ENCODE measurements around the gene PPP3R1. TPM values are rescaled to one million over a fixed set of nuclear protein-coding genes. Genes with fewer than 3 reads are reported as not detected.

PPP3R1 gene
- total RNA-seq, 2 donors from 2014 or later, result 57.4 to 59.5 TPM

DNA sequence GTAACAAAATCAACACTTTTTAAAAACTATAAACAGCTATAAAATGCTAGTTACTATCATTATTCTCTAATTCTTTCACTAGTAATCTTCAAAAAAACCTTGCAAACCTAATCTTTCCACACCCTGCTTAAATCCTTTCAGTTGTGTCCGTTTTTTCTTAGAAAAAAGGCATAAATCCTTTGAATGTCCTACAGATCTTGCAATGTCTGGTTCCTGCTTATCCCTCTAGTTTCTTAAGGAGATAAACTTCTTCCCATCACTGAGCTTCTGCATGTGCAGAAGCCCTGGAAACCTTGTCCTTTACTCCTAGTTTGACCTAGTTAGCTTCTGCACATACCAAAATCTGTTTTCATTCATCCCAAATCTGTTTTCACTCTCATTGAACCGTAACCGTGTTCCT lies 95.9 kb downstream of the PPP3R1 start:
- DNase-seq, result no peak
- TF ChIP-seq, protein P1, sequence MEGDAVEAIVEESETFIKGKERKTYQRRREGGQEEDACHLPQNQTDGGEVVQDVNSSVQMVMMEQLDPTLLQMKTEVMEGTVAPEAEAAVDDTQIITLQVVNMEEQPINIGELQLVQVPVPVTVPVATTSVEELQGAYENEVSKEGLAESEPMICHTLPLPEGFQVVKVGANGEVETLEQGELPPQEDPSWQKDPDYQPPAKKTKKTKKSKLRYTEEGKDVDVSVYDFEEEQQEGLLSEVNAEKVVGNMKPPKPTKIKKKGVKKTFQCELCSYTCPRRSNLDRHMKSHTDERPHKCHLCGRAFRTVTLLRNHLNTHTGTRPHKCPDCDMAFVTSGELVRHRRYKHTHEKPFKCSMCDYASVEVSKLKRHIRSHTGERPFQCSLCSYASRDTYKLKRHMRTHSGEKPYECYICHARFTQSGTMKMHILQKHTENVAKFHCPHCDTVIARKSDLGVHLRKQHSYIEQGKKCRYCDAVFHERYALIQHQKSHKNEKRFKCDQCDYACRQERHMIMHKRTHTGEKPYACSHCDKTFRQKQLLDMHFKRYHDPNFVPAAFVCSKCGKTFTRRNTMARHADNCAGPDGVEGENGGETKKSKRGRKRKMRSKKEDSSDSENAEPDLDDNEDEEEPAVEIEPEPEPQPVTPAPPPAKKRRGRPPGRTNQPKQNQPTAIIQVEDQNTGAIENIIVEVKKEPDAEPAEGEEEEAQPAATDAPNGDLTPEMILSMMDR (conservative IDR thresholded peaks at IDR 0.05), result no peak
- H3K27ac Mint-ChIP-seq, result peak overlapping the region; percentile 100
- peaks cover 15% of the 10 kb centered on the region for H3K4me1 Mint-ChIP-seq
- H3K27me3 ChIP-seq (ENCODE audit: control insufficient read depth, insufficient read depth, low read length, poor library complexity, severe bottlenecking), result no peaks in the 10 kb centered on the region
- no peaks in the 10 kb centered on the region for H3K27me3 Mint-ChIP-seq (ENCODE audit: insufficient read depth)
- no peaks in the 10 kb centered on the region for H3K9me3 Mint-ChIP-seq
- H3K27ac ChIP-seq (ENCODE audit: low read depth, low read length), result peak overlapping the region; percentile 100
- WGBS, 2 experiments (ENCODE audit: insufficient coverage in 1 of 2, insufficient read length in 1 of 2), result 25 to 32% methylated on average over 3 of the region's 3 CpGs
- H3K36me3 ChIP-seq (ENCODE audit: control insufficient read depth, insufficient read depth, low read length), result peaks cover 17% of the 10 kb centered on the region
- H3K4me1 ChIP-seq (ENCODE audit: control insufficient read depth, insufficient read depth, low read length), result peaks cover 2% of the 10 kb centered on the region
- H3K4me3 ChIP-seq (ENCODE audit: low read length), result peak overlapping the region; percentile 99
- peak overlapping the region; percentile 96 for H3K4me3 Mint-ChIP-seq
- H3K36me3 Mint-ChIP-seq (ENCODE audit: low read depth), result peaks cover 21% of the 10 kb centered on the region
- no peaks in the 10 kb centered on the region for H3K9me3 ChIP-seq (ENCODE audit: control insufficient read depth, low read length)
- peak overlapping the region; percentile 96 for H3K9ac ChIP-seq (ENCODE audit: extremely low read depth, low read length, poor library complexity, severe bottlenecking)

DNA sequence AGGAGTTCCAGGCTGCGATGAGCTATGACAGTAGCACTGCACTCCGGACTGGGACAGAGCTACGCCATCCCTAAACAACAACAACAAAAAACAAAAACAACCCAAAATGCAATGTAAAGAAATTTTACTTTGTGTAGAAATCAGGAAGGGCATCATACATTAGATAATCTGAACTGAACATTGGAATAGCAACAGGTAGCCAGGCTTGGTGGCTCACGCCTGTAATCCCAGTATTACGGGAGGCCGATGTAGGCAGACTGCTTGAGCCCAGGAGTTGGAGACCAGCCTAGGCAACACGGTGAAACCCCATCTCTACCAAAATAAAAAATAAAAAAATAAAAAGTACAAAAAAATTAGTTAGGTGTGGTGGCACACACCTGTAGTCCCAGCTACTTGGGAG lies 96.7 kb downstream of the PPP3R1 start:
- DNase-seq, result no peak
- Histone ChIP-seq H3K36me3 (ENCODE audit: control insufficient read depth, insufficient read depth, low read length) (peaks cover 9% of the 10 kb centered on the region), H3K4me1 (ENCODE audit: control insufficient read depth, insufficient read depth, low read length) (peaks cover 2% of the 10 kb centered on the region), H3K9ac (ENCODE audit: extremely low read depth, low read length, poor library complexity, severe bottlenecking) (no peak overlapping the region), H3K27me3 (ENCODE audit: control insufficient read depth, insufficient read depth, low read length, poor library complexity, severe bottlenecking) (no peaks in the 10 kb centered on the region), H3K9me3 (ENCODE audit: control insufficient read depth, low read length) (no peaks in the 10 kb centered on the region), H3K27ac (ENCODE audit: low read depth, low read length) (no peak overlapping the region), H3K4me3 (ENCODE audit: low read length) (no peak overlapping the region)
- H3K27me3 Mint-ChIP-seq (ENCODE audit: insufficient read depth), result no peaks in the 10 kb centered on the region
- no peak overlapping the region for H3K4me3 Mint-ChIP-seq
- H3K9me3 Mint-ChIP-seq, result no peaks in the 10 kb centered on the region
- 87% methylated on average over 5 of the region's 7 CpGs; no CpG with 5 or more reads in 1 of the 2 experiments for WGBS, 2 experiments (ENCODE audit: insufficient coverage in 1 of 2, insufficient read length in 1 of 2)
- peaks cover 14% of the 10 kb centered on the region for H3K36me3 Mint-ChIP-seq (ENCODE audit: low read depth)
- H3K4me1 Mint-ChIP-seq, result peaks cover 15% of the 10 kb centered on the region
- TF ChIP-seq, protein P1 (conservative IDR thresholded peaks at IDR 0.05), result no peak
- H3K27ac Mint-ChIP-seq, result no peak overlapping the region

DNA sequence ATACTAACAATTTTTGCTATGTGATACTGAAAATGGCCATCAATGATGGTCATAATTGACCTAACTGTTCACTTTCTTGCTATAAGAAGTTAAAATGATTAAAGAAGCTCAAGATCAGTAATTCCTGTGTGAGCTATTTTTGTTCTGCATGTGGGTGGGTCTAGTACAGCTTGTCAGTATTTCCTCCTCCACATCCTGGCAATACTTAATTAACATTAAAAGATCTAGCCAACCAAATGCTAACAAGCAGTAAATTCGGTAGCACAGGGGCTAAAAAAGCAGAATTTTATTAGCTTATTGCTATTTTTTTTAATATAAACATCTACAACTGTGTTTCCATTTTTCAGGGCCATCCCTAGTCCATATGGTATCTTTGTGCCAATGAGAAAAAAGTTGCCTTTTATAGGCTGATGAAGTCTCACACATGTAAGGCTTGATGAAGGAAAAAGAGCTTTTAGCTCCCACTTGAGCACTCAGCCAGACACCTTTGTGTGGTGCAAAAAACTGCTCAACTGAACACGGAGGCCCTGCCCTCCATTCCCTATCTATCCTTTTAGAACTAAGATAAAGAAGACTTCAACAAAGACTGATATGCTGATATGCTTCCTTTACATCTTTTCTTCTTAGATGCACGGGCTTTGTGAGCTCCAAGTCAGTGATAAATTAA lies 99.5 kb downstream of the PPP3R1 start:
- no peaks in the 10 kb centered on the region for H3K36me3 ChIP-seq (ENCODE audit: control insufficient read depth, insufficient read depth, low read length)
- no peak overlapping the region for H3K9ac ChIP-seq (ENCODE audit: extremely low read depth, low read length, poor library complexity, severe bottlenecking)
- H3K4me1 Mint-ChIP-seq, result peaks cover 8% of the 10 kb centered on the region
- H3K9me3 Mint-ChIP-seq, result no peaks in the 10 kb centered on the region
- H3K27me3 Mint-ChIP-seq (ENCODE audit: insufficient read depth), result no peaks in the 10 kb centered on the region
- DNase-seq, result no peak
- peaks cover 6% of the 10 kb centered on the region for H3K36me3 Mint-ChIP-seq (ENCODE audit: low read depth)
- 83 to 92% methylated on average over 2 to 3 of the region's 3 CpGs for WGBS, 2 experiments (ENCODE audit: insufficient coverage in 1 of 2, insufficient read length in 1 of 2)
- H3K27ac ChIP-seq (ENCODE audit: low read depth, low read length), result no peak overlapping the region
- H3K4me3 Mint-ChIP-seq, result no peak overlapping the region
- H3K4me3 ChIP-seq (ENCODE audit: low read length), result no peak overlapping the region
- no peak overlapping the region for H3K27ac Mint-ChIP-seq
- H3K4me1 ChIP-seq (ENCODE audit: control insufficient read depth, insufficient read depth, low read length), result no peaks in the 10 kb centered on the region
- TF ChIP-seq, protein P1 (conservative IDR thresholded peaks at IDR 0.05), result no peak
- H3K27me3 ChIP-seq (ENCODE audit: control insufficient read depth, insufficient read depth, low read length, poor library complexity, severe bottlenecking), result no peaks in the 10 kb centered on the region
- no peaks in the 10 kb centered on the region for H3K9me3 ChIP-seq (ENCODE audit: control insufficient read depth, low read length)
